HG03457 (cell line): ENCODE results near the gene NPIPA3.
"Not testable (repeated sequence)": the region's sequence is repeated elsewhere in the genome, so short reads cannot be mapped to it uniquely, and the experiment has no call there.

Source experiments
- ATAC-seq: cut with Tn5 transposase; IDR thresholded peaks from one replicate; pipeline ENCODE4 v1.9.1; 2021; ENCODE audit warnings: moderate number of reproducible peaks; ENCODE audit not compliant: unreplicated experiment

NPIPA3 gene

GRCh38 chr16:14742273-14743128, 39.3 kb downstream of the NPIPA3 start, which contains the start of gene NPIPA2:
NPIPA2 (plus strand) TSS chr16:14742533; CDS start chr16:14748066, 5,533 bp downstream.
- peak; percentile 96 for ATAC-seq

GRCh38 chr16:14773654-14774053, 70.4 kb downstream of the NPIPA3 start:
- not testable (repeated sequence) for ATAC-seq

- not testable (repeated sequence) for ATAC-seq
Measured at GRCh38 chr16:14775624-14776023, 72.4 kb downstream of the NPIPA3 start.
